Stromal cell of bone marrow (primary cell): ENCODE results near the gene RPS27L.
A peak's percentile ranks its signal among the peaks of the same experiment; 100 is the strongest.

Source experiments
- DNase-seq: peaks from one replicate; pipeline ENCODE4 v3.0.0-alpha.2; 2012; ENCODE audit warnings: low read depth

RPS27L gene

GRCh38 chr15:63157118-63157843, at the start of gene RPS27L:
RPS27L (minus strand) TSS chr15:63157477; CDS start chr15:63157405, 72 bp downstream.
- DNase-seq = peak; percentile 84

GRCh38 chr15:63206079-63206478, 48.8 kb upstream of the RPS27L start:
- no peak for DNase-seq

- no peak for DNase-seq
Measured at GRCh38 chr15:63203451-63204090, 46.3 kb upstream of the RPS27L start.

- DNase-seq = no peak
Measured at GRCh38 chr15:63202861-63203260, 45.6 kb upstream of the RPS27L start.

GRCh38 chr15:63200464-63201249, 43.4 kb upstream of the RPS27L start:
- DNase-seq = no peak

GRCh38 chr15:63198371-63199250, 41.3 kb upstream of the RPS27L start:
- no peak for DNase-seq

- DNase-seq = no peak
Measured at GRCh38 chr15:63197626-63198025, 40.3 kb upstream of the RPS27L start.

GRCh38 chr15:63196842-63197241, 39.6 kb upstream of the RPS27L start:
- DNase-seq = no peak

GRCh38 chr15:63195569-63196015, 38.3 kb upstream of the RPS27L start:
- DNase-seq = no peak

GRCh38 chr15:63194880-63195568, 37.7 kb upstream of the RPS27L start:
- DNase-seq = no peak

- DNase-seq = no peak
Measured at GRCh38 chr15:63194302-63194701, 37.0 kb upstream of the RPS27L start.

- DNase-seq = no peak
Measured at GRCh38 chr15:63192619-63193206, 35.4 kb upstream of the RPS27L start.

GRCh38 chr15:63191895-63192618, 34.8 kb upstream of the RPS27L start:
- DNase-seq = no peak

GRCh38 chr15:63190769-63191649, 33.7 kb upstream of the RPS27L start:
- no peak for DNase-seq

GRCh38 chr15:63189941-63190768, 32.9 kb upstream of the RPS27L start:
- DNase-seq = no peak

GRCh38 chr15:63188926-63189871, 31.9 kb upstream of the RPS27L start, which contains the start of gene RAB8B:
RAB8B (plus strand) TSS chr15:63189606; CDS start chr15:63189625, 19 bp downstream.
- peak; percentile 93 for DNase-seq
